DMS 273 (cell line): Measurements from ENCODE around the gene REM2.

Experiments
- DNase-seq: peaks from one replicate; lab custom pipeline; 2025; ENCODE audit not compliant: unreplicated experiment; lab: John Stamatoyannopoulos, UW

REM2 gene

GRCh38 chr14:22926316-22926715 lies 43.3 kb downstream of the REM2 start:
- DNase-seq = no peak

- peak; percentile 32 for DNase-seq
Observed at GRCh38 chr14:22928237-22929103, 45.4 kb downstream of the REM2 start.

- peak; percentile 99 for DNase-seq
Observed at GRCh38 chr14:22929104-22929960, 46.3 kb downstream of the REM2 start, which contains the start of gene PRMT5. TSS of gene PRMT5 (minus strand) at chr14:22929376. CDS start at chr14:22929361, 15 bp downstream.

- no peak for DNase-seq
Observed at GRCh38 chr14:22929961-22930364, 46.9 kb downstream of the REM2 start.

- no peak for DNase-seq
Observed at GRCh38 chr14:22932146-22932545, 49.1 kb downstream of the REM2 start.

- DNase-seq = no peak
Observed at GRCh38 chr14:22935156-22935555, 52.1 kb downstream of the REM2 start.
